GM23248 (cell line): ENCODE measurements around the gene KLHL40.

Experiments used
- EZH2 ChIP-seq: fragments of 200-600 bp; sonication (generic); IDR thresholded peaks from 2 replicates; pipeline ENCODE4 v1.6.1; 2018; ENCODE audit warnings: antibody characterized with exemption, mild to moderate bottlenecking; ENCODE audit not compliant: insufficient read depth, poor library complexity, severe bottlenecking
- EZH2phosphoT487 ChIP-seq: fragments of 200-600 bp; sonication (generic); IDR thresholded peaks from 2 replicates; pipeline ENCODE4 v1.6.1; 2018; ENCODE audit warnings: antibody characterized with exemption, moderate library complexity, mild to moderate bottlenecking, low read depth; ENCODE audit not compliant: insufficient read depth

DNA sequence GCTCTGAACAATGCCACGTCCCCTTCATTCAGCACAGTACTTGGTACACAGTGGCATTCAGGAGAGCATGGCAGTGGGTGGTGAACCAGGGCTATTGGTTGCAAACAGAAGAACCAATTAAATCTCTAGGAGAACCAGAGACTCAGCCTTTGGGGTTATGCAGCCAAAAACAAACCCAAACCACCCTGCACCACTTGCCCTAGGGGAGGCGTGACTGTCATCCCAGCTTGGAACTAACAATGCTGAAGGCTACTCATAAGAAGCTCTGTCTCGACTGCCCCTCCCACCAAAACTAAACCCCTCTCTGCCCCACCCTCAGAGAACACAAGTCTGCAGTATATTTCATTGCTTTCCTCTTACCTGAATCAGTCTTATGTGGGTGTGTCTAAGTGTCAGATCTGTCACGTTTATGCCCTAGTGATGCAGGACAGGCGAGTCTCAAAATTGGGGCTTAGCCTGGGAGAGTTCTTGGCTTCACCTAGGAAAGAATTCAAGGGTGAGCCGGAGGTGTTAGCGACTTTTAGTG, 15.2 kb upstream of the KLHL40 start:
- TF ChIP-seq EZH2 = no peak
- TF ChIP-seq EZH2phosphoT487 = no peak
